ENCODE results near the gene RIPOR1.

The RIPOR1 gene

GRCh38 chr16:67563708-67564468 is 35.3 kb downstream of the RIPOR1 start:
- no peak for TF ChIP-seq POLR2A (IDR thresholded peaks at IDR 0.05; ENCODE audit: low read length)
- no peak for TF ChIP-seq GATA1 (IDR thresholded peaks at IDR 0.05; ENCODE audit: low read depth, low read length)
- peak; percentile 71 to 82 for DNase-seq

- no peak for DNase-seq
Measured at GRCh38 chr16:67565470-67566100, 37.0 kb downstream of the RIPOR1 start.

GRCh38 chr16:67571464-67571863 is 42.8 kb downstream of the RIPOR1 start:
- no peak for TF ChIP-seq GATA1 (IDR thresholded peaks at IDR 0.05; ENCODE audit: low read depth, low read length)
- DNase-seq: no peak

More at GRCh38 chr16:67565470-67566100, 37.0 kb downstream of the RIPOR1 start:
- TF ChIP-seq GATA1 (IDR thresholded peaks at IDR 0.05; ENCODE audit: low read depth, low read length): no peak
- no peak for TF ChIP-seq POLR2A (IDR thresholded peaks at IDR 0.05; ENCODE audit: low read length)

GRCh38 chr16:67571981-67572431 is 43.4 kb downstream of the RIPOR1 start:
- DNase-seq: no peak
- TF ChIP-seq GATA1 (IDR thresholded peaks at IDR 0.05; ENCODE audit: low read depth, low read length) (no peak), POLR2A (IDR thresholded peaks at IDR 0.05; ENCODE audit: low read length) (no peak)

- TF ChIP-seq GATA1 (IDR thresholded peaks at IDR 0.05; ENCODE audit: low read depth, low read length) (no peak), POLR2A (IDR thresholded peaks at IDR 0.05; ENCODE audit: low read length) (no peak)
- no peak for DNase-seq
Measured at GRCh38 chr16:67579686-67580085, 51.1 kb downstream of the RIPOR1 start.

GRCh38 chr16:67580202-67580601 is 51.6 kb downstream of the RIPOR1 start:
- TF ChIP-seq GATA1 (IDR thresholded peaks at IDR 0.05; ENCODE audit: low read depth, low read length): no peak
- TF ChIP-seq POLR2A (IDR thresholded peaks at IDR 0.05; ENCODE audit: low read length): no peak

GRCh38 chr16:67593288-67593687 is 64.7 kb downstream of the RIPOR1 start:
- TF ChIP-seq POLR2A (IDR thresholded peaks at IDR 0.05; ENCODE audit: low read length) (no peak), GATA1 (IDR thresholded peaks at IDR 0.05; ENCODE audit: low read depth, low read length) (no peak)
- DNase-seq: no peak

More at GRCh38 chr16:67580202-67580601, 51.6 kb downstream of the RIPOR1 start:
- no peak for DNase-seq

GRCh38 chr16:67593701-67594100 is 65.1 kb downstream of the RIPOR1 start:
- DNase-seq: no peak
- TF ChIP-seq GATA1 (IDR thresholded peaks at IDR 0.05; ENCODE audit: low read depth, low read length) (no peak), POLR2A (IDR thresholded peaks at IDR 0.05; ENCODE audit: low read length) (no peak)

GRCh38 chr16:67594256-67594915 is 65.8 kb downstream of the RIPOR1 start:
- DNase-seq: no peak
- TF ChIP-seq POLR2A (IDR thresholded peaks at IDR 0.05; ENCODE audit: low read length) (no peak), GATA1 (IDR thresholded peaks at IDR 0.05; ENCODE audit: low read depth, low read length) (no peak)

- TF ChIP-seq GATA1 (IDR thresholded peaks at IDR 0.05; ENCODE audit: low read depth, low read length) (no peak), POLR2A (IDR thresholded peaks at IDR 0.05; ENCODE audit: low read length) (no peak)
- no peak for DNase-seq
Measured at GRCh38 chr16:67594956-67595355, 66.3 kb downstream of the RIPOR1 start.
